ENCODE measurements around the gene CDCP2.

Gene CDCP2

GRCh38 chr1:54131419-54131818, 21.4 kb downstream of the CDCP2 start:
- Histone ChIP-seq H3K27ac (ENCODE audit: low read depth, low read length) (no peak overlapping the region), H3K9ac (ENCODE audit: low read length in 5 of 5) (no peak overlapping the region), H3K9me3 (ENCODE audit: control insufficient read depth in 5 of 5, low read length in 5 of 5) (no peaks in the 10 kb centered on the region), H3K27me3 (ENCODE audit: control insufficient read depth in 5 of 5, insufficient read depth in 4 of 5, low read length in 5 of 5) (no peaks in the 10 kb centered on the region), H3K4me3 (ENCODE audit: low read depth in 1 of 5, low read length in 5 of 5) (no peak overlapping the region), H3K36me3 (ENCODE audit: control insufficient read depth in 5 of 5, insufficient read depth in 5 of 5, low read length in 5 of 5) (no peaks in the 10 kb centered on the region), H3K4me1 (ENCODE audit: control insufficient read depth in 5 of 5, insufficient read depth in 5 of 5, low read length in 5 of 5) (no peaks in the 10 kb centered on the region)

GRCh38 chr1:54129858-54130257, 22.9 kb downstream of the CDCP2 start:
- H3K36me3 ChIP-seq (ENCODE audit: control insufficient read depth in 5 of 5, insufficient read depth in 5 of 5, low read length in 5 of 5), result no peaks in the 10 kb centered on the region
- no peaks in the 10 kb centered on the region for H3K9me3 ChIP-seq (ENCODE audit: control insufficient read depth in 5 of 5, low read length in 5 of 5)
- H3K27me3 ChIP-seq (ENCODE audit: control insufficient read depth in 5 of 5, insufficient read depth in 4 of 5, low read length in 5 of 5), result no peaks in the 10 kb centered on the region
- H3K4me3 ChIP-seq (ENCODE audit: low read depth in 1 of 5, low read length in 5 of 5), result no peak overlapping the region
- H3K4me1 ChIP-seq (ENCODE audit: control insufficient read depth in 5 of 5, insufficient read depth in 5 of 5, low read length in 5 of 5), result no peaks in the 10 kb centered on the region
- no peak overlapping the region for H3K27ac ChIP-seq (ENCODE audit: low read depth, low read length)
- no peak overlapping the region for H3K9ac ChIP-seq (ENCODE audit: low read length in 5 of 5)

DNA sequence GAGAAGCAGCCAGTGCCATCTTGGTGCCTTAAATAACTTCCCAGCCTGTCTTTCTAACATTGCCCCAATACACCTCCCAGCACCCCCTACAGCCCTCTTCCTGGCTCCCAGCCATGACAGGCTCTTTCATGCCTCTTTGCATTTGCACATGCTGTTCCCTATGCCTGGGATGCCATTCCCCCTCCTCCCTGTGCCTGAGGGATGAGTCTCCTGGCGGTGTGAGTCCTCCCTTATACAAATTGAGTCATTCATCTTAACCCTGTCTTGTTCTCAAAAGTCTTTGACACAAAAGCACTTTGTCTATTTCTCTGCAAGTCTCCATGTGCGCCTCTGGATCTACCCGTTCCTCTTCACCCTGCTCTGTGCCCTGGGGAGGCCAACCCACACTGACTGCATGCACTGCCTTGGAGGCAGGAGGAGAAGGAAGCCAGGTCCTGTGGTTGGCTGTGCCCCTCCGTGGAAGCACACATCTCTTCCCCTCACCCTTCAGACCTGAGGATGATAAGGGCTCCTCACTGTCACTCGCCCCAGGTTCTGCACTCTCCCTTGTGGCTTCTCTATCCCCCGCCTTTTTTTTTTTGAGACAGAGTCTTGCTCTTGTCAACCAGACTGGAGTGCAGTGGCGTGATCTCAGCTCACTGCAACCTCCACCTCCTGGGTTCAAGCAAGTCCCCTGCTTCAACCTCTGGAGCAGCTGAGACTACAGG, 25.1 kb downstream of the CDCP2 start:
- H3K4me1 ChIP-seq (ENCODE audit: control insufficient read depth in 5 of 5, insufficient read depth in 5 of 5, low read length in 5 of 5), result no peaks in the 10 kb centered on the region
- no peaks in the 10 kb centered on the region for H3K27me3 ChIP-seq (ENCODE audit: control insufficient read depth in 5 of 5, insufficient read depth in 4 of 5, low read length in 5 of 5)
- no peak overlapping the region for H3K9ac ChIP-seq (ENCODE audit: low read length in 5 of 5)
- no peak overlapping the region for H3K27ac ChIP-seq (ENCODE audit: low read depth, low read length)
- H3K4me3 ChIP-seq (ENCODE audit: low read depth in 1 of 5, low read length in 5 of 5), result no peak overlapping the region
- no peaks in the 10 kb centered on the region for H3K36me3 ChIP-seq (ENCODE audit: control insufficient read depth in 5 of 5, insufficient read depth in 5 of 5, low read length in 5 of 5)
- H3K9me3 ChIP-seq (ENCODE audit: control insufficient read depth in 5 of 5, low read length in 5 of 5), result no peaks in the 10 kb centered on the region

GRCh38 chr1:54126271-54126815, 26.5 kb downstream of the CDCP2 start:
- Histone ChIP-seq H3K9me3 (ENCODE audit: control insufficient read depth in 5 of 5, low read length in 5 of 5) (no peaks in the 10 kb centered on the region), H3K27ac (ENCODE audit: low read depth, low read length) (no peak overlapping the region), H3K4me3 (ENCODE audit: low read depth in 1 of 5, low read length in 5 of 5) (no peak overlapping the region), H3K9ac (ENCODE audit: low read length in 5 of 5) (no peak overlapping the region), H3K36me3 (ENCODE audit: control insufficient read depth in 5 of 5, insufficient read depth in 5 of 5, low read length in 5 of 5) (no peaks in the 10 kb centered on the region), H3K4me1 (ENCODE audit: control insufficient read depth in 5 of 5, insufficient read depth in 5 of 5, low read length in 5 of 5) (peaks cover 1 to 8% (median 7%) of the 10 kb centered on the region in 5 donors), H3K27me3 (ENCODE audit: control insufficient read depth in 5 of 5, insufficient read depth in 4 of 5, low read length in 5 of 5) (peaks cover 0 to 6% (median 0%) of the 10 kb centered on the region in 5 donors)

GRCh38 chr1:54125386-54126070, 27.3 kb downstream of the CDCP2 start:
- H3K9me3 ChIP-seq (ENCODE audit: control insufficient read depth in 5 of 5, low read length in 5 of 5), result no peaks in the 10 kb centered on the region
- peaks cover 2 to 11% (median 9%) of the 10 kb centered on the region in 5 donors for H3K4me1 ChIP-seq (ENCODE audit: control insufficient read depth in 5 of 5, insufficient read depth in 5 of 5, low read length in 5 of 5)
- H3K27me3 ChIP-seq (ENCODE audit: control insufficient read depth in 5 of 5, insufficient read depth in 4 of 5, low read length in 5 of 5), result peaks cover 0 to 12% (median 2%) of the 10 kb centered on the region in 5 donors
- H3K27ac ChIP-seq (ENCODE audit: low read depth, low read length), result no peak overlapping the region
- no peaks in the 10 kb centered on the region for H3K36me3 ChIP-seq (ENCODE audit: control insufficient read depth in 5 of 5, insufficient read depth in 5 of 5, low read length in 5 of 5)
- no peak overlapping the region for H3K9ac ChIP-seq (ENCODE audit: low read length in 5 of 5)
- no peak overlapping the region for H3K4me3 ChIP-seq (ENCODE audit: low read depth in 1 of 5, low read length in 5 of 5)

DNA sequence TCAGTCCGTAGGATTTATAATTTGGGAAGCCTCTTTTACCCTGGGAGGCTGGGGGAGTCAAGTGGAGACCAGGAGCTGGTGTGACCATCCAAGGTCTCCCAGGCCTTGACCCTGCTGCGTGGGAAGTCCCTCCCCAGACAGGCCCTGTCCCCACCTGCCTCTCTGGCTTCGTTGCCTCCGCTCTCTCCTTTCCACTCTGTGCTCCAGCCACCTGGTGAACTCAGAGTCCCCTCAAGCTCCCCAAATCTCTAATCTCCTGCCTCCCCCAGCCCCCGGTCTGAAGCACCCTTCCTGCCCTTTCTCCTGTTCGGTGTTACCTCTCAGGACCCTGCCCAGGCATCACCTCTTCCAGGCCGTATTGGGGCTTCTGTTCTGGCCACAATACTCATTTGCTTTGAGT, 27.9 kb downstream of the CDCP2 start:
- H3K27ac ChIP-seq (ENCODE audit: low read depth, low read length), result no peak overlapping the region
- H3K36me3 ChIP-seq (ENCODE audit: control insufficient read depth in 5 of 5, insufficient read depth in 5 of 5, low read length in 5 of 5), result no peaks in the 10 kb centered on the region
- H3K27me3 ChIP-seq (ENCODE audit: control insufficient read depth in 5 of 5, insufficient read depth in 4 of 5, low read length in 5 of 5), result peaks cover 0 to 15% (median 7%) of the 10 kb centered on the region in 5 donors
- H3K9me3 ChIP-seq (ENCODE audit: control insufficient read depth in 5 of 5, low read length in 5 of 5), result no peaks in the 10 kb centered on the region
- H3K4me1 ChIP-seq (ENCODE audit: control insufficient read depth in 5 of 5, insufficient read depth in 5 of 5, low read length in 5 of 5), result peaks cover 2 to 11% (median 9%) of the 10 kb centered on the region in 5 donors
- no peak overlapping the region for H3K9ac ChIP-seq (ENCODE audit: low read length in 5 of 5)
- no peak overlapping the region for H3K4me3 ChIP-seq (ENCODE audit: low read depth in 1 of 5, low read length in 5 of 5)

DNA sequence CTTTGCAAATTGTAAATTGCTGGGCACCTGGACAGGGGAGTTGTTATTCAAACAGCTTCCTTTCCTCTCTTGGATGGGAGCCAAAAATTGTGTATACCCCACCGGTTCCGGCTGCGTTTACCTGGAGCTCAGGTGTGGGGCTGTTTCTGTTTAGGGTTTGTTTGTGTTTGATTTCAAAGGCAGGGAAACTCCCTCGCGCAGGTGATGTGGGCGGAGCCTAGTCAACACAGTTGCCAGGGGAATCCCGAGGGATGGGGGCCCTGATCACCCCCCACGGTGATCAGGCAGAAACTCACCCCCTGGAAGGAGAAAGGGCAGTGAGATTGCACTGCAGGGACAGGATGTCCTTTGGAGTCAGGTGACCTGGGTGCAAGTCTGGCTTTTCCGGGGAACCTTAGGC, 28.3 kb downstream of the CDCP2 start:
- Histone ChIP-seq H3K27ac (ENCODE audit: low read depth, low read length) (no peak overlapping the region), H3K9me3 (ENCODE audit: control insufficient read depth in 5 of 5, low read length in 5 of 5) (no peaks in the 10 kb centered on the region), H3K9ac (ENCODE audit: low read length in 5 of 5) (no peak overlapping the region), H3K4me3 (ENCODE audit: low read depth in 1 of 5, low read length in 5 of 5) (no peak overlapping the region), H3K27me3 (ENCODE audit: control insufficient read depth in 5 of 5, insufficient read depth in 4 of 5, low read length in 5 of 5) (peaks cover 0 to 17% (median 7%) of the 10 kb centered on the region in 5 donors), H3K36me3 (ENCODE audit: control insufficient read depth in 5 of 5, insufficient read depth in 5 of 5, low read length in 5 of 5) (no peaks in the 10 kb centered on the region), H3K4me1 (ENCODE audit: control insufficient read depth in 5 of 5, insufficient read depth in 5 of 5, low read length in 5 of 5) (peaks cover 2 to 11% (median 9%) of the 10 kb centered on the region in 5 donors)

DNA sequence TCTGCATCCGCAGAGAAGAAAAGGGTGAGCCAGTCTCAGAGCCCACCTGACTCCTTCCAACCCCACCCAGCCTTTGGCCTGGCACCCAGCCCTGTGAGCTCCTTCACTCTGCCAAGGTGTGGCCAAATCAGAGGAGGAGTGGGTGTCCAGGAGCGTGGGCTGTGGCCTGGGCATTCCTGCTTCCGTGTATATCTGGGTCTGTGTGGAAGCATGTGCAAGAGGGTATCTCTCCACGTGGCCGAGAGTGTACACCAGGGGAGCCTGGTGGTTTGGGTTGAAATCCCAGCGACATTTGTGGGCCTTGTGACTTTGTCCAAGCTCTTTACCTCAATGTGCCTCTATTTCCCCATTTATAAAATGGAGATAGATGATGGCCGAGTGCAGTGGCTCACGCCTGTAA, 29.8 kb downstream of the CDCP2 start:
- Histone ChIP-seq H3K9ac (ENCODE audit: low read length in 5 of 5) (no peak overlapping the region), H3K4me3 (ENCODE audit: low read depth in 1 of 5, low read length in 5 of 5) (no peak overlapping the region), H3K27ac (ENCODE audit: low read depth, low read length) (no peak overlapping the region), H3K4me1 (ENCODE audit: control insufficient read depth in 5 of 5, insufficient read depth in 5 of 5, low read length in 5 of 5) (peaks cover 2 to 11% (median 9%) of the 10 kb centered on the region in 5 donors), H3K27me3 (ENCODE audit: control insufficient read depth in 5 of 5, insufficient read depth in 4 of 5, low read length in 5 of 5) (peaks cover 0 to 21% (median 7%) of the 10 kb centered on the region in 5 donors), H3K9me3 (ENCODE audit: control insufficient read depth in 5 of 5, low read length in 5 of 5) (no peaks in the 10 kb centered on the region), H3K36me3 (ENCODE audit: control insufficient read depth in 5 of 5, insufficient read depth in 5 of 5, low read length in 5 of 5) (no peaks in the 10 kb centered on the region)

- H3K9me3 ChIP-seq (ENCODE audit: control insufficient read depth in 5 of 5, low read length in 5 of 5), result no peaks in the 10 kb centered on the region
- peaks cover 0 to 21% (median 7%) of the 10 kb centered on the region in 5 donors for H3K27me3 ChIP-seq (ENCODE audit: control insufficient read depth in 5 of 5, insufficient read depth in 4 of 5, low read length in 5 of 5)
- H3K36me3 ChIP-seq (ENCODE audit: control insufficient read depth in 5 of 5, insufficient read depth in 5 of 5, low read length in 5 of 5), result no peaks in the 10 kb centered on the region
- no peak overlapping the region for H3K27ac ChIP-seq (ENCODE audit: low read depth, low read length)
- H3K4me3 ChIP-seq (ENCODE audit: low read depth in 1 of 5, low read length in 5 of 5), result peak overlapping the region in 2 of 5 donors; percentile 37 to 50
- H3K4me1 ChIP-seq (ENCODE audit: control insufficient read depth in 5 of 5, insufficient read depth in 5 of 5, low read length in 5 of 5), result peaks cover 2 to 11% (median 9%) of the 10 kb centered on the region in 5 donors
- peak overlapping the region in 1 of 5 donors; percentile 15 for H3K9ac ChIP-seq (ENCODE audit: low read length in 5 of 5)
These were observed 30.6 kb downstream of the CDCP2 start for GRCh38 chr1:54122135-54122751.

All from subcutaneous abdominal adipose tissue (tissue), 5 donors.